ENCODE data around the gene C8B. TPM values are rescaled to one million over a fixed set of nuclear protein-coding genes. Genes with fewer than 3 reads are reported as not detected.

The C8B gene
- total RNA-seq, 2 experiments from 2014 or later = not detected

- ChIA-PET POLR2A (no interaction called here), CTCF (no interaction called here)
- no peaks in the 10 kb centered on the region for H3K9me3 Mint-ChIP-seq (ENCODE audit: insufficient read depth)
- DNase-seq = no peak
- no peaks in the 10 kb centered on the region for H3K36me3 Mint-ChIP-seq (ENCODE audit: low read depth)
- no peaks in the 10 kb centered on the region for H3K27me3 Mint-ChIP-seq (ENCODE audit: low read depth)
- H3K27ac Mint-ChIP-seq = no peak overlapping the region
- no peak for ATAC-seq
- no peaks in the 10 kb centered on the region for H3K4me1 Mint-ChIP-seq (ENCODE audit: low read depth)
- H3K4me3 Mint-ChIP-seq = no peak overlapping the region
These were observed 61.0 kb downstream of the C8B start for GRCh38 chr1:56904663-56905397.

DNA sequence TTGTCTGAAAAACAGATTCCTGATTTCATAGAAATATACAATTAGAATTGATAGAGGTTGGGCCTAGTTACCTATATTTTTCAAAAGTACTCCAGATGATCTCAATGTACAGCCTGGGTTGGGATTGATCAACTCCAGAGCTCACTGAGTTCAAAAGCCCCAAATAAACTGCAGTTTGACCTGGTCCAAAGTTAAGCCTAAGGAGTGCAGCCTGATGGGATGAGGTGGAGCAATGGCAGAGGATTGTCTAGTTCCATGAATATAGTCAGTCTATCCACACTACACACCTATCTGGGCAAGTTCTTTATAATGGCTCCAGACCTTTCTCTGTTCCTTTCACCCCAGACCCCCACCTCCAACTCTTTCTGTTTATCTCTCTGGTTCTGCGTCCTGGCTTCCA is 62.0 kb downstream of the C8B start:
- ATAC-seq (no peak), DNase-seq (no peak)
- Mint-ChIP-seq H3K9me3 (ENCODE audit: insufficient read depth) (no peaks in the 10 kb centered on the region), H3K4me3 (no peak overlapping the region), H3K27ac (no peak overlapping the region), H3K4me1 (ENCODE audit: low read depth) (no peaks in the 10 kb centered on the region), H3K27me3 (ENCODE audit: low read depth) (no peaks in the 10 kb centered on the region), H3K36me3 (ENCODE audit: low read depth) (no peaks in the 10 kb centered on the region)
- CTCF ChIA-PET = no interaction called here
- POLR2A ChIA-PET = no interaction called here

DNA sequence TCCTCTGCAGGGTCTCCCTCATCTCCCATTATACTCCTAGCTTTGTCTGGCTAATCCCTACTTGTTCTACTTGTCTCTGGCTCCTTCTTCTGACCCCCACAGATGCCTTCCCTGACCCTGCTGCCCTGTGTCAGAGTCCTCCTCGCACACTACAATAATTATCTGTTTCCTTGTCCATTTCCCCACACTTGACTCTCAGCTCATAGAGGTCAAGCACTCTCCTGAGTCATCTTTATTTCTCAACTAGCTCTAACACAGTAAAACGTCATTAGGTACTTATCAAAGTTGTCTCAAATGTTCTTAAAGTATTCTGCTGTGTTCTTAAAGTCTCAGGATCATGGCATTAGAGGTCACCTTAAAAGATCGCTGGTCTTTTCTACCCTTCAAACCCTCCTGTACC is 64.1 kb downstream of the C8B start:
- ChIA-PET POLR2A (no interaction called here), CTCF (interaction anchor here (0.7 kb wide), 1 partner anchor 727 kb away, joined by 3 read pairs; no protein-coding TSS in a partner anchor)
- no peaks in the 10 kb centered on the region for H3K9me3 Mint-ChIP-seq (ENCODE audit: insufficient read depth)
- no peak overlapping the region for H3K4me3 Mint-ChIP-seq
- H3K27ac Mint-ChIP-seq = no peak overlapping the region
- H3K4me1 Mint-ChIP-seq (ENCODE audit: low read depth) = no peaks in the 10 kb centered on the region
- DNase-seq (no peak), ATAC-seq (no peak)
- no peaks in the 10 kb centered on the region for H3K36me3 Mint-ChIP-seq (ENCODE audit: low read depth)
- H3K27me3 Mint-ChIP-seq (ENCODE audit: low read depth) = no peaks in the 10 kb centered on the region

DNA sequence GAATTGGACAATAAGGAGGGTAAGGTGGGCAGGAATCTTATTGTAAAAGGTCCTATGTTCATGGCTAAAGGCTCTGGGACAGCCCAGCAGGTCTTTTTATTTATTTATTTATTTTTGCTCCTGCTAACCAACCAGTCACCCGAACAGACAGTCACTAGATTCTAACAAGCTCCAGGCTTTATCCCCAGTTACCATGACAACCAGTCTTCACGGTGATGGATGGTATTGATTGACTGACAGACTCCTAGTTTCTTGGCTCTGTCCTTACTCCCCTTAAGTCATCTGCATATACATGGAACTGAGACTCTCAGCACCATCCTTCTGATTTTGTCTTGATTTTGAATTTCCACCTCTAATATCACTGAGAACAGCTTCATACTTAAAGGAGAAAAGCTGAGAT is 66.9 kb downstream of the C8B start:
- no peaks in the 10 kb centered on the region for H3K4me1 Mint-ChIP-seq (ENCODE audit: low read depth)
- ChIA-PET CTCF (no interaction called here), POLR2A (no interaction called here)
- H3K4me3 Mint-ChIP-seq = no peak overlapping the region
- H3K27ac Mint-ChIP-seq = no peak overlapping the region
- H3K9me3 Mint-ChIP-seq (ENCODE audit: insufficient read depth) = no peaks in the 10 kb centered on the region
- no peaks in the 10 kb centered on the region for H3K27me3 Mint-ChIP-seq (ENCODE audit: low read depth)
- no peaks in the 10 kb centered on the region for H3K36me3 Mint-ChIP-seq (ENCODE audit: low read depth)
- no peak for DNase-seq
- ATAC-seq = no peak

- ChIA-PET POLR2A (no interaction called here), CTCF (no interaction called here)
- Mint-ChIP-seq H3K27ac (no peak overlapping the region), H3K4me1 (ENCODE audit: low read depth) (no peaks in the 10 kb centered on the region), H3K4me3 (no peak overlapping the region), H3K27me3 (ENCODE audit: low read depth) (no peaks in the 10 kb centered on the region), H3K9me3 (ENCODE audit: insufficient read depth) (no peaks in the 10 kb centered on the region), H3K36me3 (ENCODE audit: low read depth) (no peaks in the 10 kb centered on the region)
- no peak for DNase-seq
- no peak for ATAC-seq
These were observed 67.8 kb downstream of the C8B start for GRCh38 chr1:56898005-56898373.

DNA sequence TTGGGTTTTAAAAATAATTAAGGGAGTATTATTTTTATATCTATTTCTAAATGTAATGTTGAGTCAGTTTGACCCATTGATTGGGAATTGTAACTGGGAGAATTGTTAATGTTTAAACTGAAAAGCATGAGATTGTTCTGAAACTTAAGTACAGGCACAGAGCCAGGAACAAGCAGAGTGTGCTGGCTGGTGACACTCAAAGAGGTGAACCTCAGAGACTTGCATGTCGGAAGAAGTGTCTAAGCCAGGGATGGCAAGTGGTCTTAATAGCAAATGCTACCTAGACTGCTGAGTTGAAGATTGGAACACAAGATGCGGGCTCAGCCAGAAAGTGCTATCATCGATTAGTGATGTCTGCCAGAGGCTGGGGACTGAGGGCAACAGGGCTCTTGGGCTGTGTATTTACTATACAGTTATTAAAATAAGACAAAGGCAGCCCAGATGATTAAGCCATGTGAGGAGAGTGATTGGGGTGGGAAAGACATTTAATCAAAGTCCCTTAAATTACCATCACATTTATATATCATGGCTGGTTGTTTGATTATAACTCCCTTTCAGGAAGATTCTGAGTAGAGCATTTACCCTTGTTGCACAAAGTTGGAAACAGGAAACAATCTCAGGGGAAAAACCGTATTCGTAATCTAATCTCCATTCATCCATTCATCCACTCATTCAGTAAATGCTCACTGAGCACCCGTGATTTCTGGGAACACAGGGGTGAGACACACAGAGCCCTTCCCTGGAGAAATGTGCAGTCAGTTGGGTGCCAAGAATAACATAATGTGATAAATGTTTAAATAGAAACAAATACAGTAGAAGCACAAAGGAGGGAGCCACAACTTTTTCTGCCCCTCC is 68.4 kb downstream of the C8B start:
- H3K9me3 Mint-ChIP-seq (ENCODE audit: insufficient read depth) = no peaks in the 10 kb centered on the region
- POLR2A ChIA-PET = no interaction called here
- H3K4me3 Mint-ChIP-seq = no peak overlapping the region
- no peaks in the 10 kb centered on the region for H3K27me3 Mint-ChIP-seq (ENCODE audit: low read depth)
- CTCF ChIA-PET = no interaction called here
- no peaks in the 10 kb centered on the region for H3K4me1 Mint-ChIP-seq (ENCODE audit: low read depth)
- H3K27ac Mint-ChIP-seq = no peak overlapping the region
- no peak for ATAC-seq
- H3K36me3 Mint-ChIP-seq (ENCODE audit: low read depth) = no peaks in the 10 kb centered on the region
- no peak for DNase-seq

DNA sequence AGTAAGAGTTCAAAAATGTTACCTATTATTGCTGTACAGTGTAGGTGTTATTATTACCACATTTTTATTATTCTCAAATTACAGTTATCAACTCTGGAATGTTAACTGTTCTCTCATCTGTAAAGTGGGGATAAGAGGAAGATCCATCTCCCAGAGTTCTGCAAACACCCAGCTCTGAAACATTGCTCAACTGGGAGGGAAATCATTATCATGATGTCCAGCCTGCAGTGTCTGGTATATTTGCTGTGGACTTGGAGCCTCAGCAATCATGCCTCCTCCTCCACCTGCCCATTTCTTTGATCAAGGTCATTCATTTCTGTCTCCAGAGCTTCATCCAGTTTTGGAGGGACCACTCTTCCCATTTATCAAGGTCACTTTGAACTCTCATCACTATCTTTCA is 71.8 kb downstream of the C8B start:
- no peak for ATAC-seq
- Mint-ChIP-seq H3K27ac (no peak overlapping the region), H3K36me3 (ENCODE audit: low read depth) (no peaks in the 10 kb centered on the region), H3K4me3 (no peak overlapping the region), H3K9me3 (ENCODE audit: insufficient read depth) (no peaks in the 10 kb centered on the region), H3K27me3 (ENCODE audit: low read depth) (no peaks in the 10 kb centered on the region), H3K4me1 (ENCODE audit: low read depth) (no peaks in the 10 kb centered on the region)
- DNase-seq = no peak
- POLR2A ChIA-PET = no interaction called here
- CTCF ChIA-PET = no interaction called here

DNA sequence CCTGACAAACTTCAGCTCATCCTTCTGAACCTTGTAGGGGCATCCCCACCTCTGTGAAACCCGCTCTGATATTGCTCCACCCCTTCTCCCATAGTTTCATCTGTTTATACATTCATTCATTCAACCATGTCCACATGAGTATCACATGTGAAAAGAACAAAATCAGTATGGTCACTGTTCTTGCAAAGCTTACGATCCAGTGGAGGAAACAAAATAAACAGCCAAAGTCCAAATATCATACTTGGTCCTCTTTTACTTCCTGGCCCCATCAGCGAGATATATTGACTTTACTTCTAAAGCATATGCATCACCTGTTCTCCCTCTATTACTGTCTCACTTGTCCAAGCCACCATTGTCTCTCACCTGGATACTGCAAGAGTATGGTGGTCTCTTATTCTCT is 75.6 kb downstream of the C8B start:
- no peak for ATAC-seq
- Mint-ChIP-seq H3K4me1 (ENCODE audit: low read depth) (no peaks in the 10 kb centered on the region), H3K4me3 (no peak overlapping the region), H3K9me3 (ENCODE audit: insufficient read depth) (no peaks in the 10 kb centered on the region), H3K27ac (no peak overlapping the region), H3K27me3 (ENCODE audit: low read depth) (no peaks in the 10 kb centered on the region), H3K36me3 (ENCODE audit: low read depth) (no peaks in the 10 kb centered on the region)
- ChIA-PET POLR2A (no interaction called here), CTCF (no interaction called here)
- DNase-seq = no peak

- Mint-ChIP-seq H3K4me1 (ENCODE audit: low read depth) (no peaks in the 10 kb centered on the region), H3K27ac (no peak overlapping the region), H3K9me3 (ENCODE audit: insufficient read depth) (no peaks in the 10 kb centered on the region), H3K36me3 (ENCODE audit: low read depth) (no peaks in the 10 kb centered on the region), H3K4me3 (no peak overlapping the region), H3K27me3 (ENCODE audit: low read depth) (no peaks in the 10 kb centered on the region)
- DNase-seq (no peak), ATAC-seq (no peak)
- CTCF ChIA-PET = no interaction called here
- POLR2A ChIA-PET = no interaction called here
These were observed 84.4 kb downstream of the C8B start for GRCh38 chr1:56881417-56881816.

GRCh38 chr1:56880774-56881173 is 85.0 kb downstream of the C8B start:
- DNase-seq = no peak
- Mint-ChIP-seq H3K9me3 (ENCODE audit: insufficient read depth) (no peaks in the 10 kb centered on the region), H3K27me3 (ENCODE audit: low read depth) (no peaks in the 10 kb centered on the region), H3K27ac (no peak overlapping the region), H3K36me3 (ENCODE audit: low read depth) (no peaks in the 10 kb centered on the region), H3K4me1 (ENCODE audit: low read depth) (no peaks in the 10 kb centered on the region), H3K4me3 (no peak overlapping the region)
- no peak for ATAC-seq
- ChIA-PET CTCF (no interaction called here), POLR2A (no interaction called here)

All from activated CD8-positive, alpha-beta T cell treated with anti-CD3 and anti-CD28 coated beads, Interleukin-2, amount 10 ng/mL, durations not matched to agents 7 days and 5 days (primary cell).